HG03039 (cell line): ENCODE measurements around the gene C1QTNF6.

Experiments
- ATAC-seq: cut with Tn5 transposase; IDR thresholded peaks from one replicate; pipeline ENCODE4 v1.9.1; 2021; ENCODE audit warnings: mild to moderate bottlenecking, moderate library complexity; ENCODE audit not compliant: unreplicated experiment

C1QTNF6 gene

DNA sequence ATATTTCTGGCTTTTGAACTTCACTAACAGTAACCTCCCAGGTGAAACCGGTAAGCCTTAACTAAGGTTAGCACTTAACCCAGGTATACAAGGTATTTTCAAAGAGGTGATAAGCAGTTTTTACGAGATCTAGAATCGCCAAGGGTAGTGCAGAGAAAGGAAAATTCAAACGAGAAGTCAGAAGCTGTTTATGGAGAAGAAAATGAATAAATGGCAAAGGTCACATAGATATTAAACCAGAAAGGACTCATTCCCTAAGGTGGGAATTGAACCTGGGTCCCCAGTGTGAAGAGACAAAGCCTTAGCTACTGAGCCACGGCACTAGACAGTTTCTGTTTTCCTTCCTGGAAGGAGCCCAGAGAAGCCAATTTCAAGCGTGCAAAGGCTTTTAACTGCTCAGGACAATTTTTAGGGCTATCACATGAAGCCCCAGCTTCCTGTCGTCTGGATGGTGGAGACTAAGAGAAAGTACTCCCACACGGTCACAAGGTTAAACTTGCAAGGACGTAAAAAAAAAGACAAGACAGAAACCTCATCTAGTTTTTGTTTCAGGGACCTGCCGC is 5.7 kb upstream of the C1QTNF6 start:
- no peak for ATAC-seq

- no peak for ATAC-seq
Measured at GRCh38 chr22:37192741-37193140, 4.7 kb upstream of the C1QTNF6 start.

DNA sequence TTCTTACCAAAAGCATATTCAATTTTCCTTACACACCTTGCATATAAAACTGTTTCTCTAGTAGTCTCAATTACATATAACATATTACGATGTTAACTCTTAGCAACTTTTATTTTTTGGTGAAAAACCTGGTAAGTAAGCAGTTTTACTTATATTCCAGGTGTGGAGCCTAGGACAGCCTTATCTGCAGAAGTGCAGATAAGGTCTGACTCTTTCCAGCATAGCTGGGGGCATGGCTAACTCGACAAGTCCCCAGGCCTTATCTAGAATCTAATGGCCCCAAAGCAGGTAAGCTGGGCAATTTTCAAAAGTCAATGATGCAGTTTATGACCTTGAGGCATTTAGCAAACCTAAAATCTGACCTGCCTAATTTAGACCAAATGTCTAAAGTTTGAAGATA is 4.2 kb upstream of the C1QTNF6 start:
- no peak for ATAC-seq

GRCh38 chr22:37190262-37190780 is 2.3 kb upstream of the C1QTNF6 start:
- no peak for ATAC-seq

DNA sequence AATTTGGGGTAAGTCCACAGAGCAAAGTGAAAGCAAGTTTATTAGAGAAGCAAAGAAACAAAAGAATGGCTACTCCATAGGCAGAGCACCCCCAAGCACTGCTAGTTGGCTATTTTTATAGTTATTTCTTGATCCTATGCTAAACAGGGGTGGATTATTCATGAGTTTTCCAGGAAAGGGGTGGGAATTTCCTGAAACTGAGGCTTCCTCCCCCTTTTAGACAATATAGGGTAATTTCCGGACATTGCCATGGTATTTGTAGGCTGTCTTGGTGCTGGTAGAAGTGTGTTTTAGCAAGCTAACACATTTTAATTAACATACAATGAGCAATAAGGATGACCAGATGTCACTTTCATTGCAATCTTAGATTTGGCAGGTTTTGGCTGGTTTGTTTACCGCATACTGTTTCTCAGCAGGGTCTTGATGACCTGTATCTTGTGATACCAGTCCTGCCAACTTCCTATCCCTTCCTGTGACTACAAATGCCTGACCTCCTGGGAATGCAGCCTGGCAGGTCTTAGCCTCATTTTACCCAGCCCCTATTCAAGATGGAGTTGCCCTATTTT is 937 bp upstream of the C1QTNF6 start:
- no peak for ATAC-seq

GRCh38 chr22:37187552-37187890 is 526 bp downstream of the C1QTNF6 start:
- no peak for ATAC-seq

DNA sequence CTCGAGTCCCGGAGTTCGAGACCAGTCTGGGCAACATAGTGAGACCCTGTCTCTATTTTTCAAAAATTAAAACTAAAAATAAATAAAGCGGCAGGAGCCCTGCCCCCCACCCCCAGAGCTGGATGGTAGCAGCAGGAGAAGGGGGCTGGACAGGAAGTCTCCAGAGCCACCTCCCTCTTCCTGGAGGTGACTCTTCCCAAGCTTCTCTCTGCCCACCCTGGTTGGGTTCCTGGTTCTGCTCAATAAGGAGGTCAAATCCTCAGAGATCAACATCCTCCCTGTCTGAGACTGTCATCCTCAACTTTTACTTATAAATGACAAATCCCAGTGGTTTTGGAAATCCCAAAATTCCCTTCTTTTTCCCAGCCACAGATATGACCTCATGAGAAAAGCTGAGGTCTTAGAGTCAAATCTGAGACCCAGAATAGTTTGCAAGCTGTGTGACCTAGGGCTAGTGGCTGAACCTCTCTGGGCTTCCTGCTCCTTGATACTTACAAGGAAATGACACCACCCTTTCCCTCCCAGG is 987 bp downstream of the C1QTNF6 start:
- no peak for ATAC-seq

DNA sequence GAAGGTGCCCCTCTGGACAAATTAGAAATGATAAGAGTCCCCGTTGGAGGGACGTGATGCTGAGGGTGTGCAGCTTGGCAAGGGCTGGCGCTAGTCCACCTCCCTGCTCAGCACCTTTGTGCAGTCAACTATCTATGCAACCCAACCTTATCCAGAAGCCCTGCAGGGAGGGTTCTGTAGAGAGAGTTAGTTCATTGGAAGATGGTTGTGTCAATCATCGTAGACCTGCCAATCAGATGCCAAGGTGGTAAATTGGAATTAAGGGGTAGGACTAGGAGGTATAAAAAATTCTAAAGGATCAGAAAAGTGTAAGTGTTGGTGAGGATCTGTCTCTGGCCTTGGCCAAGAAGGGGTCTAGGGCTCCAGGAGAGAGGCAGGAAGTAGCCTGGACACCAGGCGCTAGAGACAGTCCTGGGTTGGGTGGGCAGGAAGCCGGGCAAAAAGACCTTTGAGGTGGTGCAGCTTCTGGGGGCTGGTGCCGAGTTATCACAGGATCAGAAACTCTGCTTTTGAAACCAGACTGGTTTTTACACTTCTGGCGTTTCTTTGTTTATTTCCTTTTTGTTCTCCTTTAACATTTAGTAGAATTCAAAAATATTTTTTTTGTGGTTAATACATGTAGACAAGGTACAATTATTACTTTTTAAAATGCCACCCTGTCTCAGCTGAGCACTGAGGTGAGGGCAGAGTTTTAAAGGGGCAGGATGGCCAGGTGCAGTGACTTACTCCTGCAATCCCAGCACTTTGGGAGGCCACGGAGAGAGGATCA is 1.6 kb downstream of the C1QTNF6 start:
- no peak for ATAC-seq

DNA sequence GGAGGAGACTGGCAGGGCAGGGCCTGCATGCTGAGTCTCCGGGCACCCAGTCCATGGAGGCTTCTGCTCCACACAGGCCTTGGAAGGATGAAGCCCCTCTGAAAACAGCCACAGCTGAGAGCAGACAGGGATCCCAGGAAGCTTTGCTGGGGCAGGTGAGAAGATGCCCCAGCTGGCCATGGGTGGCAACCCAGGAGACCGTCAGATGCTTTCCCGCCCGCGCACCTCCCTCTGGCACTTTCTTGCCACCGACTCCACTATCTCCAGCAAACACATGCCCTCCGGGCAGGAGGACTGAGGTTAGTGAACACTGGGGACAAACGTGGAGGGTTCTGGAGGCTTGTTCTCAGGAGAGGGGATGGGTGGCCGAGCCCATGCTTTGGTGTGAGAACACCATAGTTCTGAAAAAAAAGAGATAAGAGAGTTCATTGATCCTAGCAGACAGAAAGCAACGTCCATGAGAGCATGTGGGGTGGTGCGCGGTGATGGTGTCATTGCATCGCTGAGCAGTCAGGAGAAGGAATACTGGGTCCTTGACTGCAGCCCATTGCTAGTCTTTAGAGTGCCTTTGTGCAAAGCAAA is 2.3 kb downstream of the C1QTNF6 start:
- ATAC-seq, result no peak

- no peak for ATAC-seq
Measured at GRCh38 chr22:37184816-37185541, 3.1 kb downstream of the C1QTNF6 start.

- ATAC-seq, result no peak
Measured at GRCh38 chr22:37184380-37184755, 3.7 kb downstream of the C1QTNF6 start.

GRCh38 chr22:37183432-37184379 is 4.3 kb downstream of the C1QTNF6 start:
- ATAC-seq, result no peak

DNA sequence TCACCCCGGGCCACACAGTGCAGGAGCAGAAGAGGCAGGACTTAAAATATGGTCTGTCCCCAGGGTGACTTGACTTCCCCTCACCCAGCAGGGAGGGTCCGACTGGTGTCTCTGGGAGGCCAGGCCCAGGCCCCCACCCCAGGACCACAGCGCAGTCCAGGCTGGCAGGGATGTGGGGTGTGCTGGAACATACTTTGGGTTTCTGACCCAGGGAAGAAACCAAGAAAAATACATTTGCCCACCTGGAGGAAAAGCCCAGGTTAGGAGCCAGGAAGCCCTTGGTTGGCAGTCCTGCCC is 5.2 kb downstream of the C1QTNF6 start:
- no peak for ATAC-seq

GRCh38 chr22:37182101-37182948 is 5.7 kb downstream of the C1QTNF6 start:
- ATAC-seq, result no peak

GRCh38 chr22:37181681-37182080 is 6.4 kb downstream of the C1QTNF6 start:
- no peak for ATAC-seq

DNA sequence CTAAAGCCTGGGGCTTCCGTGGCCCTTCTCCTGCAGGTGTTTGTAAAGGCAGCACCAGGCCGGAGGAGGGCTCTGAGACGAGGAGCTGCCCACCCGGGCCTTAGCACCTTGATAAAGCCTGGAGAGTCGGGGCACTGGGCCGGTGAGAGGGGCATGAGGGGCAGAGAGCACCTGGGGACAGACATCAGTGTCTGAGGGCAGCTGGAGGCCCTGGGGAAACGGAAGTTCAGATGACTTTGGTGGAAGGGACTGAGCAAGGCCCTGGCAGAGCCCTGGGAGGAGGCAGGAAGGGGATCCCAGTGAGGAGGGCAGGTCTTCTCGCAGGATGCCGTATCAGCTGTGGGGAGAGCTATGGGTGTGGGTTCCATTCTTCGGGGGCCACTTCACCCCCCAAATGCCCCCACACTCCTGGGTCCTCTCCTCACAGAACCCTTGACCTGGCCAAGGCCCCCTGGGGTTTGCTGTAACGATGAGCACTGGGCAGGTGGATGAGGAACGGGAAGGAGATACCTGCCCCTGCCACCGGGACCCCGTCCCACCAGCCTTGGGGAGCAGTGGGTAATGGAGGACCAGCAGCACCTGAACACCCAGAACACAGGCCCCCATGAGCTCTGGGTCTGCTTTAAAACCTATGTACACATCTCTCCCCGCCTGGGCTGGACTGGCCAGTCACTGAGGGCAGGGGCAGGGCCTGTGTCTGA is 7.4 kb downstream of the C1QTNF6 start:
- no peak for ATAC-seq

DNA sequence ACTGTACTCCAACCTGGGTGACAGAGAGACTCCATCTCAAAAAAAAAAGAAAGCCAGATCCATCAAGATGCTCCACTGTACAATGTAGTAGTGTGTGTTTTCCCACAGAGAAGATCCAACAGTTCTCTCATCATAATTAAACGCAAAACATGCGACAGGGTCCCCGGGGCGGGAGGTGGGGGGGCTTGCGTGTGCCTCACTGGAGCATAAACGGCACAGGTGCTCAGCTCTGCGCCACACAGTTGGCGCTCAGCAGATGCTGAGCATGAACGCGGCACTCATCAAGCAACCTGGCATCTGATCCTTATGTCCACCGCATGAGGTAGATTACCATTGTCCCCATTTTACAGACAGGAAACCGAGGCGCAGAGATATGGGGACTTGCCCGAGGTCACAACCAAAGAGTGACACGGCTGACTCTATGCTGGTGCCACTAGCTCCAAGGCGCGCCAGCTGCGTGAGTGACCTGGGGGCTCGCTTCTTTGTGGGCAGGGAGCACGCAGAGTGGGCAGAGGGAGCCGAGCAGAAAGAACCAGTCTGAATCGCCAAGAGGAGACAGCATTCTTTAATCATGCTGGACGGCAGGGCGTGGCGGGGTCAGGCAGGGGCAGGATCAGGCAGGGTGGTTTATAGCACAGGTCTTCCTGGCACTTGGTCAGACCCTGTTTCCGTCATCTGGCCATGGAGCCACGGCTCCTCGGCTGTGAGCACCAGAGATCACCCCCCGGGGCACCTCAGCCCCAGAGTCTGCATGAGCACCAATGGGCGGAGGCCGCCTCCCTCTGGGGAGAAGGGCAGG is 8.2 kb downstream of the C1QTNF6 start:
- no peak for ATAC-seq

GRCh38 chr22:37179126-37179470 is 8.9 kb downstream of the C1QTNF6 start:
- no peak for ATAC-seq
